ENCODE results near the gene NETO1.

Gene NETO1

DNA sequence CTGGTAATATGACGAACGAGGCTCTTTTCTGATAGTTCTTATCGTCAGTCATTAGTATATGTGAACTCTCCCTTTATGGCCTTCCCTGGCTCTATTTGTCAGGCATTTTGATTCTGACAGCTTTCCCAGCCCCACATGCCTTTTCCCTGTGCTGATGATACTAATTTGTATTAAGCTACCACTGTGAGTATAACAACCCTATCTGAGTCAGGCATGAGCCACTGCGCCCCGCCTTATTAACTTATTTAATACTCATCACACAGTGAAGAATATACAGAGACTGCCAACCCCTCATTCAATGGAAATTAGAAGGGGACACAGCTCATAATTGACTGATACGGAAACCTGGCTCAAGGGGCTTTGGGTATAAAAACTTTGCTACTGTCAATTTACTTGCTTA lies 140.0 kb downstream of the NETO1 start:
- H3K4me3 ChIP-seq (ENCODE audit: low read length) = no peak overlapping the region
- TF ChIP-seq ZNF274 (IDR thresholded peaks at IDR 0.05; ENCODE audit: low read depth, low read length) = no peak

DNA sequence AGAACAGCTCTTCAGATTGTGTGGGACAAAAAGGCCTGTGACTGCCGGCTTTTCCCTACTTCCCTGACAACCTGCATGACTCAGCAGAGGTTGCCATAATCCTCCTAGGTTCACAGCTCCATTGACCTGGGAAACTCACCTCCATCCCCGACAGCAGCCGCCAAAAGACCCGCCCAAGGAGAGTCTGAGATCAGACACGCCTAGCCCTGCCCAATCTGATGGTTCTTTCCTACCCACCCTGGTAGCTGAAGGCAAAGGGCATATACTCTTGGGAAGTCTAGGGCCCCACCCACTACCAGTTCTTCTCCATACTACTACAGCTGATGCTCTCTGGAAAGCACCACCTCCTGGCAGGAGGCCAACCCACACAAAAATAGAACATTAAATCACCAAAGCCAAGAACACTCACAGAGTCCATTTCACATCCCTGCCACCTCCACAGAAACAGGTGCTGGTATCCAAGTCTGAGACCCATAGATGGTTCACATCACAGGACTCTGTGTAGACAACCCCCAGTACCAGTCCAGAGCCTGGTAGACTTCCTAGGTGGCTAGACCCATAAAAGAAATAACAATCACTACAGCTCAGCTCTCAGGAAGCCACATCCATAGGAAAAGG lies 140.6 kb downstream of the NETO1 start:
- no peak for TF ChIP-seq ZNF274 (IDR thresholded peaks at IDR 0.05; ENCODE audit: low read depth, low read length)
- H3K4me3 ChIP-seq (ENCODE audit: low read length) = no peak overlapping the region

DNA sequence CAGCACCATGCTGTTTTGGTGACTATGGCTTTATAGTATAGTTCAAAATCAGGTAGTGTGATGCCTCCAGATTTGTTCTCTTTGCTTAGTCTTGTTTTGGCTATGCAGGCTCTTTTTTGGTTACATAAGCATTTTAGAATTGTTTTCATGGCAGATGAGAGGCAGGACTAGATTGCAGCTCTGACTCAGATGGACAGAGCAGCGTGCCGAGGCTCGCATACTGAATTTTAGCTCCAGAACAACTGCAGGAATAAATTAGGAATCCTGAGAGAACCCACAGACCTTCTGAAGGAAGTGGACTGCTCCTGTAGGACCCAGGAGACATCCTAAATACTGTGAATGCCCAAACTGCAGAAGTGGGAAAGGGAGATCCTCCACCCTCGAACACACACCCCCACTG lies 141.6 kb downstream of the NETO1 start:
- no peak for TF ChIP-seq ZNF274 (IDR thresholded peaks at IDR 0.05; ENCODE audit: low read depth, low read length)
- no peak overlapping the region for H3K4me3 ChIP-seq (ENCODE audit: low read length)

DNA sequence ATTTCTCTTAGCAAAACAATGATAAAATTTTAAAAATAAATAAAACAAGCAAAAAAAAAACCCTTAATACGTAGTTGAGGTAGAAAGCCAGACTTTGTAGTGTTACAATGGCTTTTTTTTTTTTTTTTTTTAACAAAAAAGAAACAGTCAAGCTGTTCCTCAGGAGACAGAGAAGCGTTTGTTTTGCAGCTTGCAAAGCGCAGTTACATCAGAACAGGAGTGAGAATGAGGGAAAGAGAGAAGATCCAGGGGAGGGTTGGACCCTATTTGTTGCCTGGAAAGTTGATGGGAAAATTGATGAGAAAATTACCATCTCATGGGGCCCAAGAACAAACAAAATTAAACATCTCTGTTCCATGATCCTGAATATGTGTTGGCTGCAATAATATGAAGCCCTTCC lies 146.5 kb downstream of the NETO1 start:
- no peak overlapping the region for H3K4me3 ChIP-seq (ENCODE audit: low read length)
- no peak for TF ChIP-seq ZNF274 (IDR thresholded peaks at IDR 0.05; ENCODE audit: low read depth, low read length)

DNA sequence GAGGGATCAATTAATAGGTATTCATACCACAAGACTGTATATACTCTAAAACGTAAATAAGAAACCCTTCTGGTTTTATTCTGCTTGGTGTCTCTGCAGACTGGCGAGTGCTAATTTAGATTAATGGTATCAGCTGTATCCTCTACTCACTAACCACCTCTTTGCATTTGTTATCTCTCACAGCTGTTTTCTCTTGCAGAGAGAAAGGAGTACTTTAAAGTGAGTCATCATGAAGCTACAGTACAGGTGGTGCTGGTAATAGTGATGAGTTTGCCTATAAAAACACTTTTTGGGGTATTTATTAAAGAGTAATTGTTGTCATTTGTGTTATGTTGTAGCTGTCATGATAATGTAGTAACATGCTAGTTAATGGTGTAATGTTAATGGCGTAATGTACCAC lies 147.7 kb downstream of the NETO1 start:
- no peak for TF ChIP-seq ZNF274 (IDR thresholded peaks at IDR 0.05; ENCODE audit: low read depth, low read length)

DNA sequence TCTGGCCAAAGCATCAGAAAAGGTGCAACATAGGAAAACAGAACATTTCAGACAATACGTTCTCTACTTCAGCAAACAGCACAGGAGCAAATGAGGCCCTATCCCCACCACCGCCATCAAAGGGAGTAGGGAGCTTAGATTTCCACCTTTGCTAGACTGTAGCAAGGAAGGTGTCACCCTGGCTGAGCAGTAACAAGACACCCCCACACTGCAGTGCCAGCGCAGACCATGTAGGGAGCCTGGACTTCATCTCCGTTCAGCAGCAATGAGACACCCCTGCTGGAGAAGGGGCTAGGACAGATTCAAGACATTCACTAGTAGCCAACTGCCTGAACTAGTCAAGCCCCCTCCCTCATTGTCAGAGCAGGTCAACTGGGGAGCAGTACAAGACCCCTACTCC lies 163.6 kb downstream of the NETO1 start:
- H3K4me3 ChIP-seq (ENCODE audit: low read length) = no peak overlapping the region
- no peak for TF ChIP-seq ZNF274 (IDR thresholded peaks at IDR 0.05; ENCODE audit: low read depth, low read length)

More for the DNA sequence above, 147.7 kb downstream of the NETO1 start:
- no peak overlapping the region for H3K4me3 ChIP-seq (ENCODE audit: low read length)

DNA sequence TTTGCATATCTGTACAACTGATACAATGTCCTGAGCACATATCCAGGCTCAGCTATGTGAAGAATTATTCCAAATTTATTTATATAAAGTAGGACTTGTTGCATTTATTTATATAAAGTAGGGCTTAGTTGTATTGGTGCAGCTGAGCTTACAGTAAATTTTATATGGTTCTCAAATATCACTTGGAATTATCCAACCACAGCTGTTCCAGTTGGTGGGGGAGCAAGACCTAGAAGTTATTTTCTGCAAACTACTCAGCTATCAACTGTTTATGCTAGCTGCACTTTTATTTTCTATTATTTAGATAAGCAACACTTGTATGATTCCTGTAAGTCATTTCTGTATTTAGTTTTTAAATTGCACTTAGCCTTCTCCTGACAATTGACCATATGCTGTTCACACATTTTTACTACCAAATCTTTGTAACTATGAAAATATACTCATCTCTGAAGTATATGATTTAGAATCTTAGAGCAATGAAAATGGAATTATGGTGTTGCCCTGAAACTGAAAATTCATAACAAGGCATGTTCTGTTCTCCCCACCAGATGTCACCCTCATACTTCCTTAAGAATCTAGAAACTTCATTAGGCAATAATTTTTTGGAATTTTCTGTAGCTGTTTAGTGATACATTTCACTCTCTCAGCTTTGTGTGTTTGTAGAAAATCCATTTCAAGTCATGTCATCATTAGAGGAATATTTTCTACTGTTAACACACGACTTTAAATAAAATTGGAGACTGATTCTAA lies 166.7 kb downstream of the NETO1 start:
- no peak overlapping the region for H3K4me3 ChIP-seq (ENCODE audit: low read length)
- TF ChIP-seq ZNF274 (IDR thresholded peaks at IDR 0.05; ENCODE audit: low read depth, low read length) = no peak

DNA sequence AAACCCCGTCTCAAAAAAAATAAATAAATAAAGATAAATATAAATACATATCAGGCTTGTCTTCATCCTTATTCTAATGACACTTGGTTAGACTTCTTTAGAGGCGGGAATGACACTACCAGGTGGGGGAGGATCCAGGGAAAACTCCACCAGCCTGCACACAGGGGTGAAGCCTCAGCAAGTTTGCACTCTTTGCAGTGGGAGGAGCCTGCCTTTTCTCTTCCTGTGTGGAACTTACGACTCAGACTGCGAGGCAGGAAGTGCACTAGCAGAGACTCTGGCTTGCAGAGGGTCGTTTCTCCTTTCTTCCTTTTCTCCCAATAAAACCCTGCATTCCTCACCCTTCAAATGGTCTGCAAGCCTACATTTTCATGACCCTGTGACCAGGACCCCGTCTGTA lies 170.1 kb downstream of the NETO1 start:
- no peak overlapping the region for H3K4me3 ChIP-seq (ENCODE audit: low read length)
- no peak for TF ChIP-seq ZNF274 (IDR thresholded peaks at IDR 0.05; ENCODE audit: low read depth, low read length)

DNA sequence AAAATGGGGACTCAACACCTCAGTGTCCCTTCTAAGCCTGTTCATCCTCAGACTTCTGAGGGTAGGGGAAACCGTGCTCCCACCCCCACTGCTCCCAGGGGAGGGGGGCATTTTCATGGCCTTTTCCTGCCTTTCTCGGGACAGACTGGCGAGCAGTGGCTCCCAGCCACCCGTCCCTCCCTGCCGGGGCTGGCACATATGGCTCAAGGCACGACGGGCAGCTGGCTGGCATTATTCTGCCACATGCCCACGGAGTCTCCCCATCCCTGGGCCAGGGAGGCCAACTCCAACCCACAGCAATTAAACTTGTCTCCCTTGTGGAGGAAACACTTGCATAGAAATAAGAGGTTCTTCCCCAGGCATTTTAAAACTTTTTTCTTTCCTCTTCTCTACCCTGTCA lies 175.2 kb downstream of the NETO1 start:
- no peak for TF ChIP-seq ZNF274 (IDR thresholded peaks at IDR 0.05; ENCODE audit: low read depth, low read length)
- no peak overlapping the region for H3K4me3 ChIP-seq (ENCODE audit: low read length)

Data from GM08714 (cell line).